OCI-LY3 (cell line): ENCODE results near the gene SOHLH2.

Experiments used
- H2AFZ ChIP-seq: fragments of 200-600, 300-600 bp; shearing (Covaris generic); 2 replicates; pipeline ENCODE4 v1.6.0; 2014; ENCODE audit warnings: antibody characterized with exemption, low read depth, low read length
- H3K27ac ChIP-seq: fragments of 200-600, 300-600 bp; sonication (generic); 2 replicates; pipeline ENCODE4 v1.5.1; 2014; ENCODE audit warnings: mild to moderate bottlenecking, low read length, moderate library complexity, mixed read lengths
- H3K27me3 ChIP-seq: fragments of 200-600, 300-600 bp; sonication (generic); 2 replicates; pipeline ENCODE4 v1.6.1; 2014; ENCODE audit warnings: low read depth, low read length, mixed read lengths
- H3K36me3 ChIP-seq: fragments of 200-600, 300-600 bp; sonication (generic); replicated peaks from 2 replicates; pipeline ENCODE3; 2014; ENCODE audit warnings: low read depth, low read length, mixed read lengths
- H3K4me1 ChIP-seq: fragments of 300-600, 200-600 bp; sonication (generic); 2 replicates; pipeline ENCODE4 v1.6.1; 2014; ENCODE audit warnings: low read length, mixed read lengths
- H3K4me2 ChIP-seq: fragments of 200-600, 300-600 bp; sonication (generic); 2 replicates; pipeline ENCODE4 v1.6.1; 2014; ENCODE audit warnings: low read length, mixed read lengths
- H3K4me3 ChIP-seq: fragments of 300-600, 200-600 bp; sonication (generic); 2 replicates; pipeline ENCODE4 v1.5.1; 2014; ENCODE audit warnings: antibody characterized with exemption, mild to moderate bottlenecking, low read length, moderate library complexity
- H3K79me2 ChIP-seq: fragments of 300-600, 200-600 bp; shearing (Covaris generic); 2 replicates; pipeline ENCODE4 v1.6.1; 2014; ENCODE audit warnings: mild to moderate bottlenecking, low read length, mixed read lengths
- H3K9ac ChIP-seq: fragments of 300-600, 200-600 bp; shearing (Covaris generic); 2 replicates; pipeline ENCODE4 v1.6.0; 2014; ENCODE audit warnings: mild to moderate bottlenecking, low read length, moderate library complexity
- H3K9me3 ChIP-seq: fragments of 200-600, 300-600 bp; shearing (Covaris generic); 2 replicates; pipeline ENCODE4 v1.6.1; 2014; ENCODE audit warnings: low read length, mixed read lengths; ENCODE audit not compliant: insufficient read depth
- H4K20me1 ChIP-seq: fragments of 200-600, 300-600 bp; sonication (generic); 2 replicates; pipeline ENCODE4 v1.6.1; 2016; ENCODE audit warnings: low read length, mixed read lengths; ENCODE audit not compliant: insufficient read depth
- CTCF ChIP-seq: fragments of 200-600, 300-600 bp; sonication (generic); IDR thresholded peaks from 2 replicates; pipeline ENCODE4 v1.5.1; 2014; ENCODE audit warnings: antibody characterized with exemption, low read length, low read depth
- EZH2phosphoT487 ChIP-seq: fragments of 200-600 bp; shearing (Covaris generic); IDR thresholded peaks from 2 replicates; pipeline ENCODE4 v1.6.1; 2018; ENCODE audit warnings: antibody characterized with exemption, mixed run types, low read depth

SOHLH2 gene

GRCh38 chr13:36135876-36136275 is 78.5 kb downstream of the SOHLH2 start:
- no peak overlapping the region for H3K9ac ChIP-seq
- H4K20me1 ChIP-seq = no peaks in the 10 kb centered on the region
- TF ChIP-seq CTCF = no peak
- no peak for TF ChIP-seq EZH2phosphoT487
- no peak overlapping the region for H2AFZ ChIP-seq
- H3K4me2 ChIP-seq = no peak overlapping the region
- H3K79me2 ChIP-seq = no peaks in the 10 kb centered on the region
- no peaks in the 10 kb centered on the region for H3K36me3 ChIP-seq
- H3K4me1 ChIP-seq = no peaks in the 10 kb centered on the region
- H3K4me3 ChIP-seq = no peak overlapping the region
- H3K27ac ChIP-seq = no peak overlapping the region
- no peaks in the 10 kb centered on the region for H3K9me3 ChIP-seq
- H3K27me3 ChIP-seq = no peaks in the 10 kb centered on the region

GRCh38 chr13:36134632-36135031 is 79.7 kb downstream of the SOHLH2 start:
- Histone ChIP-seq H3K27me3 (no peaks in the 10 kb centered on the region), H3K4me3 (no peak overlapping the region), H3K36me3 (no peaks in the 10 kb centered on the region), H3K9me3 (no peaks in the 10 kb centered on the region), H3K4me1 (no peaks in the 10 kb centered on the region), H3K79me2 (no peaks in the 10 kb centered on the region), H3K9ac (no peak overlapping the region), H3K27ac (no peak overlapping the region), H3K4me2 (no peak overlapping the region), H2AFZ (no peak overlapping the region), H4K20me1 (no peaks in the 10 kb centered on the region)
- TF ChIP-seq CTCF (no peak), EZH2phosphoT487 (no peak)

DNA sequence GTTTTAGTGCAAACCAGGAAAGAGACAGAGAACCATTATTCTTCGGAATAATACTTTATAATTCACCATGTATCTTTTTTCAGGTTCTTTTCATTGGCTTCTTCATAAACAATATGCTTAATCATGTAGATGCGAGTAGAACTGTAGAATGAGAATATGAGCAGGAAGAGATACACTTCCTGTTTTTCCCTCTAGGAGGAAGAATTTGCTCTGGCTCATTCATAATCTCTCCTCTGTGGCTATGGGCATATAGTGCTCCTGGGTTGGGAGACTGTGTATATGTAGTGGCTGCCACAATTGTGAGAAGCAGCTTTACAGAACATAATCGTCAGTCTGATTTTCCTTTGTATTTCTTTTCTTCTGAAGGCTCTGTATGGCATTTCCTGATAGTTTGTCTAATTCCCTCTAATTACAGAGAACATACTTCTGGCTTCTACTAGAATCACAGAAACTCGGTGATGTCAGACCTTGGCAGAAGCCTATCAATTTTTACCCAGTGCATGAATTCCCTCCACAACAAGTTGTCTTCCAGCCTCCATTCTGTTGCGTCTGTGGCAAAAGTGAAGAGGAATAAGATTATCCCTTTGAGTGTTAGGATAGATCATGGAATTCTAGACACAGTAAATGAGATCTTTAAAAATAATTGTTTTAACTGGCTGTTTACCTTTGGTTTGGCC is 80.3 kb downstream of the SOHLH2 start:
- H3K36me3 ChIP-seq = no peaks in the 10 kb centered on the region
- H3K4me3 ChIP-seq = no peak overlapping the region
- no peak overlapping the region for H3K4me2 ChIP-seq
- no peak overlapping the region for H2AFZ ChIP-seq
- no peak overlapping the region for H3K27ac ChIP-seq
- no peak overlapping the region for H3K9ac ChIP-seq
- H3K9me3 ChIP-seq = no peaks in the 10 kb centered on the region
- no peaks in the 10 kb centered on the region for H3K4me1 ChIP-seq
- H3K79me2 ChIP-seq = no peaks in the 10 kb centered on the region
- H4K20me1 ChIP-seq = no peaks in the 10 kb centered on the region
- TF ChIP-seq CTCF (no peak), EZH2phosphoT487 (no peak)
- H3K27me3 ChIP-seq = no peaks in the 10 kb centered on the region

- Histone ChIP-seq H3K4me1 (no peaks in the 10 kb centered on the region), H3K4me3 (no peak overlapping the region), H3K79me2 (no peaks in the 10 kb centered on the region), H3K9me3 (no peaks in the 10 kb centered on the region), H2AFZ (no peak overlapping the region), H3K27ac (no peak overlapping the region), H3K4me2 (no peak overlapping the region), H3K36me3 (no peaks in the 10 kb centered on the region), H3K9ac (no peak overlapping the region), H3K27me3 (no peaks in the 10 kb centered on the region), H4K20me1 (no peaks in the 10 kb centered on the region)
- no peak for TF ChIP-seq EZH2phosphoT487
- TF ChIP-seq CTCF = no peak
These were observed 82.0 kb downstream of the SOHLH2 start for GRCh38 chr13:36132376-36132775.
